ENCODE data around the gene ATP2B1. TPM values are rescaled to one million over a fixed set of nuclear protein-coding genes. Genes with fewer than 3 reads are reported as not detected.

Gene ATP2B1
- 40.5 and 62.4 TPM in 2 replicates for total RNA-seq

DNA sequence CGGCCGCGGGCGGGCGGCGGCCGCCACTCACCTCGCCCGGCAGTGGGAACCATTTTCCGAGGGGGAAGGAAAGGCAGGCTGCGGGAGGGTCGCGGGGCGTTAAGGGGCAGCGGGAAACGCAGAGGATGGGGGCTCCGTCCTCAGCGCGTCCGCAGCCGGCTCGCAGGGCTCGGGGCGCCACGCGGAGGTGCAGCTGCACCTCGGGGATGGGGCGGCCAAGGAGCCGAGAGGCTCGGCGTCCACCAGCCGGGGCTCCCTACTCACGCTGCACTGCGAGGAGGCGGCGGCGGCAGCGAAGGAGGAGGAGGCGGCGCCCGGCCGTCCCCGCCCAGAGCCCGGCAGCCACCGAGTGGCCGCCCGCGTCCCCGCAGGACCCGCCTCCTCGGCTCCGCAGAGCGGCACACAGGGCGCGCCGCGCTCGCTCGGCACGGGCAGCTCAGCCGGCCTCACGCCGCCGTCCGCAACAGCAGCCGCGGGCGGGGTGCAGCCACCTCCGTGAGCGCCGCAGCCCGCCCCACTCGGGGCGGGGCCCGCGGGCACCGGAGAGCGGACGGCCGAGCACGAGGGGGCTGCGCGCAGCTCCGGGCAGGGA, at the start of gene ATP2B1:
TSS of gene ATP2B1 (minus strand) at position 274 of the 592 bp plus-strand sequence. CDS start 52,952 bp downstream, outside the sequence.

Small RNA genes within 50 kb of the gene (small RNA-seq; reads per million reads assigned to genes)
- gene AC025034.2 (not detected), gene RNA5SP365 (0.21 reads per million), gene RNU6-148P (not detected)

Other genes starting within 250 kb of the ATP2B1 start
- gene GALNT4, start 184.0 kb downstream of the ATP2B1 start, total RNA-seq = 26.1 and 27.8 TPM in 2 replicates
- gene POC1B, start 182.8 kb downstream of the ATP2B1 start, total RNA-seq = 33.6 and 40.6 TPM in 2 replicates

All from thoracic aorta endothelial cell (primary cell).